Limb (tissue), 2 donors: Measurements from ENCODE around the gene ARHGAP32.
"Not testable (repeated sequence)": the region's sequence is repeated elsewhere in the genome, so short reads cannot be mapped to it uniquely, and the experiment has no call there.

Experiments used
- DNase-seq, 2 donors: peaks; one replicate each; pipeline ENCODE4 v3.0.0-alpha.2; 2016; ENCODE audit errors: extremely low spot score in 2 of 2

Gene ARHGAP32

GRCh38 chr11:129040934-129041333, 151.2 kb downstream of the ARHGAP32 start:
- peak in 1 of 2 donors; percentile 24 for DNase-seq

DNA sequence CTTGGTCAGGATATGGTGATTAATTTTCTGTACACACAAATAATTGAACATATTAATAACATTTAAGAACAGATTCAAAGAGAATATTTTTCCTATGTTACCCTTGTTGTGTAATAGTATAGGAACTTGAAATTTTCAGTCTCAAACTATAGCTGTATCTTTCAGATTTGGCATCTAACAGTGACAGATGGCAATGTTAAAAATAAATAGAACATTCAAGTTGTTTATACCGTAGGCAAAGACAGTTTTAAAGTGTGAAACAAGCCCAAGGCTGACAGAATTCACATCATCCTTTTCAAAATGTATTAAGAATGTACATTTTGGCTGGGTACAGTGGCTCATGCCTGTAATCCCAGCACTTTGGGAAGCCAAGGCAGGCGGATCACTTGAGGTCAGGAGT, 156.9 kb downstream of the ARHGAP32 start:
- DNase-seq = no peak

DNA sequence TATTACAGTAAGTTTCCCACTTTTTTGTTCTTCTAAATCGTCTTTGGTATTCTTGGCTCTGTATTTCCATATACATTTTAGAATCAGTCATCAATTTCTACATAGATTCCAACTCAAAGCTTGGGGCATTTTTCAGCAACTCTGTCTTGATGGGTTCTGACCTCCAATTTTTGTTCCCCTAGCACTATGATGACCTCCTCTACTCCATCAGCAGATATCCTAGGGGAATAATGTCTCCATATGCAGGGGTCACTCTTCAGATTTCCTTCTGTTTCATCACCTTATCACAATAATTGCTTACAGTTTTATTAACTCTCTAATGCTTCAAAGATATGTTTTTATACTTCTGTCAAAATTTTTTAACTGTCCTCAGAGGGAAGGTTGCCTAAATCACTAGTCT, 158.1 kb downstream of the ARHGAP32 start:
- DNase-seq = no peak

DNA sequence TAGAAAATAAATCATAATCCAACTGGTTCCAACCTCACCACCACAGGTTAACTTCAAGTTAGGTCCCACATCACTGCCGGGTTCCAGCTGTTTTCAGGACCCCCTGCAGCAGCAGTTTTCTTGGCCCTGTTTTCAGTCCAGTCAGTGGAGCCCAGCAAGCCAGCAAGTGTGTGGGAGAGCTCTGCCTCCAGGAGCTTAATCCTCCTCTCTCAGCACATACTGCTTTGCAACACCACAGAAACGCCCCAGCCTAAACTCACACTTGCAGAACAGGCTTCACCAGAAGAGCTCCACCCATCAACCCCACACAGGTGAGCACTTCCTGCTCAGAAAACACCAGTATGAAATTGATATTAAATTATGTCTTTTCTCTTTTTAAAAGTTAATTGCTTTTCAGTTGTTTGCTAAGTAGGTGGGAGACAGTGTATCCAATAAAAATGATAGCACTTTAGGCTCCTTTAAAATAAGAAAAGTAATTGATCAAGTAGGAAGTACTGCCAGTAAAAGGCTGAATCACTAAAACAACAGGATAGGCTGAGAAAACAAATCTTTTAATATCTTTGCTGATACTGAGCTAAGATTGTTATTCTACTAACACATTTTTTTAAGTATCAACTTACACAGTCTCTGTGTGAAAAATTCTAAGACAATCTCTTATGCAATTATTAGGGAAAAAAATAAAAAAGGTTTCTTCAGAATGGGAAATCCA, 168.0 kb downstream of the ARHGAP32 start:
- peak in 1 of 2 donors; percentile 29 for DNase-seq

DNA sequence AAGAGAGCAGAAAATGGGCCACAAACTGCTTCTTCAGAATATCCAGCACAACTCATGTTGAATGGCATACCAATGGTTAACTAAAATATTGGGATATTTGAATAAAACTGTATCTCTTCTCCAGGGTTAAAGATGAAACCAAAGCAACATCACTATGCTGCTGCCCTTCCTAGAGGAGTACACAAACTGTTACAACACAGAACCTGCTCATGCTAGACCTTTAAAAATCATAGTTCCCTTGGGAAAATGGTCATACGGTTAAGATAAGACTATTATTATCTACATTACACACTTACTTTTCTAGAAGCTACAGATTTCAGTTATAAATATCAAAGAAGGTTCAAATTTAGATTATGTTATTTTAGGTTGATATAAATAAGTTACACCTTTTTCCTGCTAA, 170.8 kb downstream of the ARHGAP32 start:
- no peak for DNase-seq

GRCh38 chr11:129018991-129019390, 173.1 kb downstream of the ARHGAP32 start:
- no peak for DNase-seq

GRCh38 chr11:129018126-129018525, 174.0 kb downstream of the ARHGAP32 start:
- no peak for DNase-seq

DNA sequence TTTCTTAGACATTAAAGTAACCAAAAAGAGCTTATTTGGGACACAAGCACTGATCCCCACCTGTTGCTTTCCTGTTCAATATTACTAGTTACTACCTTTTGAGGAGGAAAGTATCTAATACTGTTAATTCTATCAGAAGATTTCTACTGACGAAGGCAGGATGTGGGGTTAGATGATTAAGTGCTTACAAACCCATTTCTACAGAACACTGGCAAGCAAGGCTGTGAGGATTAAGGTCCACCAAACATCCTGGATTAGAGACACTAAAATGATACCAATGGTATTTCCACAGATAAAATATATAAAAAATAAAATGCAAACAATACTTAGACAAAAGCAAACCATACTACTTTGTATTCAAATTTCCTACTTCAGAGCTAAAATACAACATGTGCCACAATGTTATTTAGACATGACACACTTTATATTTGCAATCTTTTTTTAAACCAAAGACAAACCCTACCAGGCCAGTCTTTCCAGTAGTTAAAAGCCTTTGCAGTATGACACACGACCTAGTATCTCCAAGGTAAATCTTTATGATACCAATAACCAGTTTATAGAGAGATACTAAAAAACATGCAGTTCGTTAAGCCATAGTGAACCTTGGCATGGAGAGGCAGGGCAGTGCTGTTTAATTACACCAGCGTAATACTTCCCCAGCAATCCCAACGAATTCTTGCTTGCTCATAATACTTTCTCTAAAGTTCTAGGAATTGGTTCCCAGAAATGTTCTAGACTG, 178.2 kb downstream of the ARHGAP32 start:
- no peak for DNase-seq

GRCh38 chr11:129012880-129013279, 179.2 kb downstream of the ARHGAP32 start:
- no peak for DNase-seq

DNA sequence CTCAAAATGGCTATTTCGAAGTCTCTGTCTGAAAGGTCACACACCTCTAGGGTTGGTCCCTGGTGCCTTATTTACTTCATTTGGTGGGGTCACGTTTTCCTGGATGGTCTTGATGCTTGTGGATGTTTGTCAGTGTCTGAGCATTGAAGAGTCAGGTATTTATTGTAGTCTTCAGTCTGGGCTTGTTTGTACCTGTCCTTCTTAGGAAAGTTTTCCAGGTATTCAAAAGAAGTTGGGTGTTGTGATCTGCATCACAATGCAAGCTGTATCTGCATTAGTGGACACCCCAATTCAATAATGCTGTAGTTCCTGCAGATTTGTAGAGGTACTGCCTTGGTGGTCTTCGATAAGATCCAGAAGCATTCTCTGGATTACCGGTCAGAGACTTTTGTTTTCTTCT, 186.0 kb downstream of the ARHGAP32 start:
- DNase-seq = no peak

- not testable (repeated sequence) for DNase-seq
Measured at GRCh38 chr11:128999165-128999564, 193.0 kb downstream of the ARHGAP32 start.

- peak in 1 of 2 donors; percentile 10 for DNase-seq
Measured at GRCh38 chr11:128988242-128988970, 203.7 kb downstream of the ARHGAP32 start.

GRCh38 chr11:128985880-128986279, 206.2 kb downstream of the ARHGAP32 start:
- no peak for DNase-seq

- DNase-seq = no peak
Measured at GRCh38 chr11:128983023-128983422, 209.1 kb downstream of the ARHGAP32 start.

DNA sequence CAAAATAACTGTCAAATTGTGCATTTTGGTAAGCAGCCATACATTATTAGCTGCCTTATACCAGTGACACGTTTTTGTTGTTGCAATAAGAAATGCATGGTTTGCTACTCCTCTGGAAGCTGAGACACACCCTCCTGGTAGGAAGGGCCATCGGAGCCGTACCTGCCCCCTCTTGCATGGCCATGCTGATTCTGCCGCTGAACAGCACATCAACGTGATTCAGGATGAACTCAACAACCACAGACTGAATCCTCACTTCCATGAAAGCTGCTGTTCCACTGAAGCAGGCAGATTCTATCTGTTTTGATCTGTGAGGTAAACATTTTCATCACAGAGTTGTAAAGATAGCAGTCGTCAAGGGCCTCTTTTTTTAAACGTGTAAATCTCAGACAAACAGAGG, 210.9 kb downstream of the ARHGAP32 start:
- no peak for DNase-seq

GRCh38 chr11:128970598-128971190, 221.4 kb downstream of the ARHGAP32 start:
- no peak for DNase-seq

GRCh38 chr11:128968916-128969315, 223.2 kb downstream of the ARHGAP32 start:
- no peak for DNase-seq

- DNase-seq = no peak
Measured at GRCh38 chr11:128967578-128967977, 224.5 kb downstream of the ARHGAP32 start.

GRCh38 chr11:128965485-128965884, 226.6 kb downstream of the ARHGAP32 start:
- DNase-seq = no peak

- no peak for DNase-seq
Measured at GRCh38 chr11:128964463-128964930, 227.6 kb downstream of the ARHGAP32 start.

DNA sequence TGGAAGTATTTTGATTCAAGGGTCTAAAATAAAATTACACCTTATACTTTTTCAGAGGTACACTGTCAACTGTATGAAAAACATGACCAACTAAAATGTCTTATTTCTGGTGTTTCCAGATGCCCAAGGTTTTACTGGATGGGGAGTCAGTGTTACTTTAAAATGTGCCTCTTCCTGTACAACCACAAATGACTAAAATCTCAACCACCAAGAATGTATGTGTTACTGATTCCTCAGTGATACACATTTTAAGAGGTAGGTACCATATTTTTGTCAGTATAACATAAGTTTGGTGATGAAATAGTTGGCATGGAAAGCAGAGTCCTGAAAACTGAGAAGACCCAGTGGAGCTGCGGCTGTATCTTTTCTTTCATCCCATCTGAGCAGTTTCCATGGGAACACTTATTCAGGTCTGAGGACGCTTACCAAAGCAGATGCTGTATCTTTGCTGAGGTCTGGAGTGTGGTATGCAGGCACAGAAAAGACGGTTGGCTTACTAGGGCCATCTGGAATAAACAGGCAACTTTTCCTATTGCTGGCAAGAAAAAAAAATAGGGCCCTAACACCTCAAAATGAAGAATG, 228.3 kb downstream of the ARHGAP32 start:
- DNase-seq = no peak
